MM.1S (cell line): ENCODE data around the gene STK10.

Source experiments
- DNase-seq: peaks from one replicate; pipeline ENCODE4 v3.0.0-alpha.2; 2015
- H2AFZ ChIP-seq: fragments of 300-600 bp; sonication (generic); 2 replicates; pipeline ENCODE4 v1.6.0; 2016; ENCODE audit warnings: antibody characterized with exemption, low read length
- H3F3A ChIP-seq: fragments of 300-600 bp; sonication (generic); 2 replicates; pipeline ENCODE4 v1.6.1; 2016; ENCODE audit warnings: mild to moderate bottlenecking, antibody characterized with exemption, low read length, moderate library complexity, mixed read lengths; ENCODE audit not compliant: insufficient read depth
- H3K27ac ChIP-seq: fragments of 300-600 bp; sonication (generic); 2 replicates; pipeline ENCODE4 v1.5.1; 2016; ENCODE audit warnings: mild to moderate bottlenecking, low read length
- H3K27me3 ChIP-seq: fragments of 300-600 bp; sonication (generic); replicated peaks from 2 replicates; pipeline ENCODE4 v1.6.0; 2016; ENCODE audit warnings: low read length; ENCODE audit not compliant: insufficient read depth
- H3K36me3 ChIP-seq: fragments of 300-600 bp; sonication (generic); replicated peaks from 2 replicates; pipeline ENCODE4 v1.6.1; 2016; ENCODE audit warnings: mild to moderate bottlenecking, low read length, mixed read lengths; ENCODE audit not compliant: insufficient read depth
- H3K4me1 ChIP-seq: fragments of 300-600 bp; sonication (generic); 2 replicates; pipeline ENCODE4 v1.6.1; 2016; ENCODE audit warnings: low read length, mixed read lengths
- H3K4me2 ChIP-seq: fragments of 300-600 bp; sonication (generic); 2 replicates; pipeline ENCODE4 v1.6.0; 2016; ENCODE audit warnings: low read depth, low read length
- H3K4me3 ChIP-seq: fragments of 300-600 bp; sonication (generic); 2 replicates; pipeline ENCODE4 v1.5.1; 2016; ENCODE audit warnings: low read length, mixed read lengths
- H3K79me2 ChIP-seq: fragments of 300-600 bp; sonication (generic); 2 replicates; pipeline ENCODE4 v1.6.1; 2016; ENCODE audit warnings: mixed run types, low read length, mixed read lengths
- H3K9ac ChIP-seq: fragments of 300-600 bp; sonication (generic); 2 replicates; pipeline ENCODE4 v1.6.1; 2016; ENCODE audit warnings: low read length, mixed read lengths
- H3K9me2 ChIP-seq: fragments of 300-600 bp; sonication (generic); replicated peaks from 2 replicates; pipeline ENCODE4 v1.6.1; 2016; ENCODE audit warnings: mild to moderate bottlenecking, low read length, mixed read lengths; ENCODE audit not compliant: insufficient read depth
- H3K9me3 ChIP-seq: fragments of 300-600 bp; sonication (generic); replicated peaks from 2 replicates; pipeline ENCODE4 v1.6.1; 2016; ENCODE audit warnings: mild to moderate bottlenecking, low read length, mixed read lengths; ENCODE audit not compliant: insufficient read depth
- H4K20me1 ChIP-seq: fragments of 300-600 bp; sonication (generic); 2 replicates; pipeline ENCODE4 v1.6.1; 2016; ENCODE audit warnings: mild to moderate bottlenecking, low read length, moderate library complexity, mixed read lengths; ENCODE audit not compliant: insufficient read depth
- CTCF ChIP-seq: fragments of 300-600 bp; sonication (generic); IDR thresholded peaks from 2 replicates; pipeline ENCODE4 v1.5.1; 2016; ENCODE audit warnings: antibody characterized with exemption, low read length, mixed read lengths
- EZH2 ChIP-seq: fragments of 300-600 bp; sonication (generic); optimal IDR thresholded peaks from 2 replicates; pipeline ENCODE3; 2017; ENCODE audit warnings: low read depth, mild to moderate bottlenecking, antibody characterized with exemption, low read length, mixed read lengths
- EZH2phosphoT487 ChIP-seq: fragments of 300-600 bp; sonication (generic); IDR thresholded peaks from 2 replicates; pipeline ENCODE4 v1.6.1; 2018; ENCODE audit warnings: antibody characterized with exemption, low read length

STK10 gene

DNA sequence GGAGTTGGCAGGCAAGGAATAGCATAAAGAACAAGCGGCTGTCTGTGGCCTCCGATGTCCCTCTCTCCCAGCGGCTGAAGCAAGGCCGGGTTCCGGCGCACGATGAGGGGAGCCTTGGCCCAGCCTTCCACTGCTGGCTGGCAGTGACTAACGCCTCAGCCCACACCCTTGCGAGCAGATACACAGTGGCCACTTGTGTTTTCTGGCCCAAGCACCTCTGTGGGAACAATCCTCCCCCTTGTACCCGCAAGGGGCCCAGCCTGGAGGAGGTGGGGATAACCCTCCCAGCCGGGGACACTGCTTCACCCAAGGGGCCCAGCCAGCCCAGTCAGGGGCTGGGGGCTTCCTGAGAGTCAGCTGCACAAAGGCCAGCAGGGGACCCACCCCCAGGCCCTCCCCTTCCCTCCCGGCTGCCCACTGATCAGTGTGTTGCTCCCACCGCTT, 23.2 kb downstream of the STK10 start:
- TF ChIP-seq EZH2phosphoT487 (no peak), CTCF (no peak), EZH2 (no peak)
- H3K9me3 ChIP-seq: no peaks in the 10 kb centered on the region
- 0 out of 2 replicates have a peak, but pooled peaks cover 6% of the 10 kb centered on the region for H4K20me1 ChIP-seq
- H2AFZ ChIP-seq: no peak overlapping the region
- no peaks in the 10 kb centered on the region for H3K4me1 ChIP-seq
- H3K27ac ChIP-seq: no peak overlapping the region
- no peaks in the 10 kb centered on the region for H3F3A ChIP-seq
- H3K4me3 ChIP-seq: no peak overlapping the region
- H3K36me3 ChIP-seq: no peaks in the 10 kb centered on the region; the same call in 1 of the 2 replicates
- peaks cover 95% of the 10 kb centered on the region for H3K79me2 ChIP-seq
- H3K27me3 ChIP-seq: no peaks in the 10 kb centered on the region
- no peak overlapping the region for H3K9ac ChIP-seq
- H3K9me2 ChIP-seq: no peaks in the 10 kb centered on the region
- no peak overlapping the region for H3K4me2 ChIP-seq
- DNase-seq: no peak

- H3F3A ChIP-seq: no peaks in the 10 kb centered on the region
- no peak overlapping the region for H3K4me3 ChIP-seq
- no peaks in the 10 kb centered on the region for H3K9me2 ChIP-seq
- no peak for DNase-seq
- 0 out of 2 replicates have a peak, but pooled peaks cover 6% of the 10 kb centered on the region for H4K20me1 ChIP-seq
- no peaks in the 10 kb centered on the region for H3K9me3 ChIP-seq
- H3K36me3 ChIP-seq: no peaks in the 10 kb centered on the region; the same call in 1 of the 2 replicates
- H3K9ac ChIP-seq: no peak overlapping the region
- TF ChIP-seq EZH2phosphoT487 (no peak), EZH2 (no peak), CTCF (no peak)
- H3K27ac ChIP-seq: no peak overlapping the region
- H3K27me3 ChIP-seq: no peaks in the 10 kb centered on the region
- H3K79me2 ChIP-seq: peaks cover 93% of the 10 kb centered on the region
- H3K4me1 ChIP-seq: no peaks in the 10 kb centered on the region
- H3K4me2 ChIP-seq: no peak overlapping the region
- H2AFZ ChIP-seq: no peak overlapping the region
Measured at GRCh38 chr5:172163346-172163745, 24.7 kb downstream of the STK10 start.

DNA sequence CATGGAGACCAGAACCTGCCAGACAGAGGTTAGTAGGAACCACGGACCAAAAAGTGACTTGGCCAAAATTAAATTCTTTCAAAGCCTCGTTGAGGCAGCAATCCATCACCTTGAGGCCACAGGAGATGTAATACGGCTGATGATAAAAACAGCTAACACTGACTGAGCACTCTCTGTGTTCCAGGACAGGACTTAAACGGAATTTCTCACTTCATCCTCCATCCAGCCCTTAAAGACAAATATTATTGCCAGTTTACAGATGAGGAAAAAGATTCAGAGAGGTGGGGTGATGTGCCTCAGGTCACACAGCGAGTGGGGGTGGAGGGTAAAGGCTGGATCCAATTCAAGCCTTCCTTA, 25.1 kb downstream of the STK10 start:
- Histone ChIP-seq H3F3A (no peaks in the 10 kb centered on the region), H3K36me3 (no peaks in the 10 kb centered on the region; the same call in 1 of the 2 replicates), H3K9ac (no peak overlapping the region), H3K9me3 (no peaks in the 10 kb centered on the region), H4K20me1 (0 out of 2 replicates have a peak, but pooled peaks cover 6% of the 10 kb centered on the region), H3K27ac (no peak overlapping the region), H3K9me2 (no peaks in the 10 kb centered on the region), H3K4me2 (no peak overlapping the region), H3K4me1 (no peaks in the 10 kb centered on the region), H3K4me3 (no peak overlapping the region), H3K79me2 (peaks cover 93% of the 10 kb centered on the region), H2AFZ (no peak overlapping the region), H3K27me3 (no peaks in the 10 kb centered on the region)
- no peak for DNase-seq
- TF ChIP-seq EZH2 (no peak), EZH2phosphoT487 (no peak), CTCF (no peak)
